Measurements from ENCODE around the gene MRGPRG.

- TF ChIP-seq POLR2A (IDR thresholded peaks at IDR 0.05) (no peak), CTCF (IDR thresholded peaks at IDR 0.05) (no peak)
These were observed 30.0 kb downstream of the MRGPRG start for GRCh38 chr11:3188496-3189195.
